DOHH2 (cell line): ENCODE measurements around the gene UFSP1.

Source experiments
- H3F3A ChIP-seq: fragments of 200-600 bp; sonication (generic), shearing (Covaris generic); 2 replicates; pipeline ENCODE4 v1.6.0; 2016; ENCODE audit warnings: antibody characterized with exemption, mild to moderate bottlenecking; ENCODE audit not compliant: control insufficient read depth, insufficient read depth
- H3K27ac ChIP-seq: fragments of 200-600 bp; sonication (generic); 2 replicates; pipeline ENCODE4 v1.5.1; 2014; ENCODE audit warnings: low read depth, mild to moderate bottlenecking, low read length, moderate library complexity
- H3K27me3 ChIP-seq: fragments of 200-600 bp; sonication (generic); 2 replicates; pipeline ENCODE4 v1.6.1; 2014; ENCODE audit warnings: mild to moderate bottlenecking, low read length, mixed read lengths; ENCODE audit not compliant: control insufficient read depth
- H3K36me3 ChIP-seq: fragments of 200-600 bp; sonication (generic); 2 replicates; pipeline ENCODE4 v1.6.1; 2014; ENCODE audit warnings: mild to moderate bottlenecking, low read length, moderate library complexity, mixed read lengths; ENCODE audit not compliant: control insufficient read depth
- H3K4me1 ChIP-seq: fragments of 200-600 bp; sonication (generic); 2 replicates; pipeline ENCODE4 v1.6.1; 2014; ENCODE audit warnings: mild to moderate bottlenecking, low read length, mixed read lengths; ENCODE audit not compliant: control insufficient read depth
- H3K4me2 ChIP-seq: fragments of 200-600 bp; sonication (generic); 2 replicates; pipeline ENCODE4 v1.6.0; 2014; ENCODE audit warnings: mild to moderate bottlenecking, low read length, moderate library complexity
- H3K4me3 ChIP-seq: fragments of 200-600 bp; sonication (generic); 2 replicates; pipeline ENCODE4 v1.5.1; 2014; ENCODE audit warnings: mild to moderate bottlenecking, low read length, mixed read lengths
- H3K79me2 ChIP-seq: fragments of 200-600 bp; sonication (generic); 2 replicates; pipeline ENCODE4 v1.6.1; 2014; ENCODE audit warnings: mild to moderate bottlenecking, low read length, mixed read lengths; ENCODE audit not compliant: control insufficient read depth
- H3K9me2 ChIP-seq: fragments of 200-600 bp; sonication (generic); replicated peaks from 2 replicates; pipeline ENCODE4 v1.6.1; 2014; ENCODE audit warnings: mild to moderate bottlenecking, low read length, mixed read lengths; ENCODE audit not compliant: control insufficient read depth
- H3K9me3 ChIP-seq: fragments of 200-600 bp; sonication (generic); 2 replicates; pipeline ENCODE4 v1.6.1; 2014; ENCODE audit warnings: antibody characterized with exemption, low read length, mixed read lengths; ENCODE audit not compliant: control insufficient read depth, insufficient read depth
- H4K20me1 ChIP-seq: fragments of 200-600 bp; sonication (generic); 2 replicates; pipeline ENCODE4 v1.6.0; 2014; ENCODE audit warnings: low read depth, mild to moderate bottlenecking, antibody characterized with exemption, low read length, moderate library complexity; ENCODE audit not compliant: control insufficient read depth, insufficient read depth
- CTCF ChIP-seq: fragments of 200-600 bp; sonication (generic); IDR thresholded peaks from one replicate; pipeline ENCODE4 v1.5.1; 2014; ENCODE audit warnings: antibody characterized with exemption, mild to moderate bottlenecking, low read depth, low read length; ENCODE audit not compliant: poor library complexity, severe bottlenecking
- EZH2phosphoT487 ChIP-seq: fragments of 200-600 bp; sonication (generic); IDR thresholded peaks from 2 replicates; pipeline ENCODE4 v1.6.1; 2017; ENCODE audit warnings: borderline replicate concordance, mild to moderate bottlenecking, antibody characterized with exemption, low read length, moderate library complexity, mixed read lengths

Gene UFSP1

DNA sequence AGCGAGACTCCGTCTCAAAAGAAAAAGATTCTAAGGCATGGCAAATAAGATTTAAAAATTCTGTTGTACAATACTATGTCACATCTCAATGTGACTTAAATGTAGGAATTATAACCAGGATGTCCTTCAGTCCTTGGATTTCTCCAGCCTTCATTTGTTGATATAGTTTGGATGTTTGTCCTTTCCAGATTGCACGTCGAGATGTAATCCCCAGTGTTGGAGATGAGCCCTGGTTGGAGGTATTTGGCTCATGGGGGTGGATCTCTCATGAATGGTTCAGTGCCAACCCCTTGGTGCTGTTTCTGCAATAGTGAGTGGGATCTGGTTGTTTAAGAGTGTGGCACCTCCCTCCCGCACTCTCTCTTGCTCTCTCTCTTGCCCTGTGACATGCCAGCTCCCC is 19.0 kb upstream of the UFSP1 start:
- TF ChIP-seq CTCF = no peak
- TF ChIP-seq EZH2phosphoT487 = no peak
- Histone ChIP-seq H3K9me2 (no peaks in the 10 kb centered on the region), H3K27me3 (no peaks in the 10 kb centered on the region), H3K79me2 (no peaks in the 10 kb centered on the region), H3K27ac (no peak overlapping the region), H3K4me3 (no peak overlapping the region), H3K9me3 (no peaks in the 10 kb centered on the region), H3K4me2 (no peak overlapping the region), H4K20me1 (no peaks in the 10 kb centered on the region), H3K4me1 (peaks cover 4% of the 10 kb centered on the region), H3K36me3 (no peaks in the 10 kb centered on the region), H3F3A (0 out of 2 replicates have a peak, but pooled peaks cover 2% of the 10 kb centered on the region)

DNA sequence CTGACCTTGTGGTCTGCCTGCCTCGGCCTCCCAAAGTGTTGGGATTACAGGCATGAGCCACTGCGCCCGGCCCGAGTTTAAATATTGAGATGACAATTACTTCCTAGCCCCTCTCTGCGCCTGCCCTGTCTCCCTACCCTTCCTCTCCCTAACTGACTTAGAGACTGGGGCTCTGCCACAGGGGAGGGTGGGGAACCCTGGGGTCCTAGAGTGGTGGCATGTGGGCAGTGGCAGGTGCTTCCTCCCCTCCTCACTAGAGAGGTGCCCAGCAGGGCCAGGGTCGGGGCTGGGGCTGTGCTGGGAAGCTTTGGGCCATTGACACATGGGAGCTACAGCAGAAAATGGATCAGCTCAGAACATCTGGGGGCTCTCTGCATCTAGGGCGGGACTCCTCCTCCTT is 13.1 kb upstream of the UFSP1 start:
- Histone ChIP-seq H3K9me3 (no peaks in the 10 kb centered on the region), H3K36me3 (no peaks in the 10 kb centered on the region), H3K4me1 (no peaks in the 10 kb centered on the region), H3K9me2 (no peaks in the 10 kb centered on the region), H3K4me2 (no peak overlapping the region), H3K4me3 (no peak overlapping the region), H3K27me3 (peaks cover 10% of the 10 kb centered on the region; the same call in 1 of the 2 replicates), H3F3A (no peaks in the 10 kb centered on the region), H3K27ac (no peak overlapping the region), H4K20me1 (no peaks in the 10 kb centered on the region), H3K79me2 (no peaks in the 10 kb centered on the region)
- TF ChIP-seq CTCF = no peak
- TF ChIP-seq EZH2phosphoT487 = no peak

GRCh38 chr7:100901921-100902332 is 12.4 kb upstream of the UFSP1 start:
- Histone ChIP-seq H3K79me2 (no peaks in the 10 kb centered on the region), H3F3A (no peaks in the 10 kb centered on the region), H3K27me3 (peaks cover 14% of the 10 kb centered on the region; the same call in 1 of the 2 replicates), H3K4me1 (no peaks in the 10 kb centered on the region), H3K9me2 (no peaks in the 10 kb centered on the region), H4K20me1 (no peaks in the 10 kb centered on the region), H3K27ac (no peak overlapping the region), H3K9me3 (no peaks in the 10 kb centered on the region), H3K4me3 (no peak overlapping the region), H3K36me3 (no peaks in the 10 kb centered on the region), H3K4me2 (no peak overlapping the region)
- TF ChIP-seq CTCF (no peak), EZH2phosphoT487 (no peak)
